HepG2 (cell line): ENCODE measurements around the gene TUBB3. TPM values are rescaled to one million over a fixed set of nuclear protein-coding genes. Genes with fewer than 3 reads are reported as not detected.
A peak's percentile ranks its signal among the peaks of the same experiment; 100 is the strongest.

Source experiments
- ATAC-seq: fragments of 200-7000 bp; cut with Tn5 transposase; 3 replicates; pipeline ENCODE4 v1.9.1; 2020; ENCODE audit warnings: mild to moderate bottlenecking, moderate library complexity
- BruUV-seq: library from RNA; stranded (reverse); fragments of 400-500 nt; replicated peaks from 2 replicates; lab custom pipeline; 2021; lab: Mats Ljungman, UMichigan
- CTCF ChIA-PET: fragments of 300-600 bp; formaldehyde crosslinking; extraction: SDS; loops from one replicate; lab custom pipeline; 2021; ENCODE audit warnings: low total read pairs, inconsistent platforms, low intra/inter-chr PET ratio; lab: Yijun Ruan, JAX
- POLR2A ChIA-PET: fragments of 350-600 bp; sonication (Branson Sonifier 250); formaldehyde crosslinking; loops from one replicate; lab custom pipeline; 2020; ENCODE audit warnings: antibody characterized with exemption, inconsistent platforms; lab: Yijun Ruan, JAX
- DNase-seq: peaks from one replicate; pipeline ENCODE4 v3.0.0-alpha.2; 2015; ENCODE audit warnings: low spot score
- FAIRE-seq: peaks from 3 replicates; lab custom pipeline; 2011; peaks lifted over from hg19 to GRCh38; lab: Jason Lieb, UNC
- H2AFZ ChIP-seq: one replicate; pipeline ENCODE4 v1.6.1; 2011; ENCODE audit warnings: low read length, inconsistent platforms
- H3K27ac ChIP-seq: fragments of 300-600 bp; 3 replicates; pipeline ENCODE4 v1.8.0; 2011; ENCODE audit warnings: mixed run types, mild to moderate bottlenecking, mixed read lengths, low read length, inconsistent platforms; ENCODE audit not compliant: insufficient read depth; ENCODE audit errors: extremely low read length
- H3K27me3 ChIP-seq, 2 experiments: fragments of 200-600 bp in 1 of 2; 2 replicates in 1 of 2; 3 replicates in 1 of 2; pipeline versions ENCODE4 v1.6.0 to v1.8.0; 2011; ENCODE audit warnings: low read length in 2 of 2, mild to moderate bottlenecking in 2 of 2, moderate library complexity in 2 of 2, inconsistent platforms in 1 of 2; ENCODE audit not compliant: insufficient read depth in 2 of 2, control insufficient read depth in 1 of 2
- H3K36me3 ChIP-seq, 2 experiments: fragments of 200-600 bp in 1 of 2; replicated peaks in 1 of 2; 2 replicates in 1 of 2; 3 replicates in 1 of 2; pipeline versions ENCODE4 v1.5.1 to v1.8.0; 2011; ENCODE audit warnings: low read length in 2 of 2, inconsistent platforms in 1 of 2; ENCODE audit not compliant: insufficient read depth in 2 of 2, control insufficient read depth in 1 of 2
- H3K4me1 ChIP-seq: 2 replicates; pipeline ENCODE4 v1.5.1; 2012; ENCODE audit warnings: low read length, inconsistent platforms; ENCODE audit not compliant: insufficient read depth
- H3K4me2 ChIP-seq: 2 replicates; pipeline ENCODE4 v1.6.0; 2011; ENCODE audit warnings: low read depth, low read length, inconsistent platforms
- H3K4me3 ChIP-seq, 3 experiments: fragments of 200-600 bp in 1 of 3; sonication (generic), shearing (Covaris generic) in 1 of 3; replicated peaks in 1 of 3; 2 replicates each; pipeline ENCODE4 v1.5.1; 2011 to 2016; ENCODE audit warnings: low read length in 3 of 3, inconsistent platforms in 2 of 3, low read depth in 2 of 3, mild to moderate bottlenecking in 2 of 3, control low read depth in 1 of 3, mixed read lengths in 1 of 3; ENCODE audit not compliant: insufficient read depth in 1 of 3
- H3K79me2 ChIP-seq: one replicate; pipeline ENCODE4 v1.6.1; 2011; ENCODE audit warnings: low read length, inconsistent platforms; ENCODE audit not compliant: insufficient read depth
- H3K9ac ChIP-seq: 2 replicates; pipeline ENCODE4 v1.6.0; 2011; ENCODE audit warnings: mild to moderate bottlenecking, low read depth, low read length, inconsistent platforms; ENCODE audit not compliant: insufficient read depth
- H3K9me3 ChIP-seq: 2 replicates; pipeline ENCODE4 v1.5.1; 2012; ENCODE audit warnings: mild to moderate bottlenecking, low read length
- H4K20me1 ChIP-seq: 2 replicates; pipeline ENCODE4 v1.6.0; 2011; ENCODE audit warnings: inconsistent platforms, mild to moderate bottlenecking, low read length, moderate library complexity; ENCODE audit not compliant: insufficient read depth
- AGO2 ChIP-seq: fragments of 200-400 bp; formaldehyde crosslinking; optimal IDR thresholded peaks from 2 replicates; pipeline ENCODE3; 2017; ENCODE audit warnings: mild to moderate bottlenecking, low read depth, low read length, moderate library complexity
- CREM ChIP-seq, 2 experiments: sonication (generic) in 1 of 2; formaldehyde crosslinking in 1 of 2; IDR thresholded peaks; 2 replicates each; pipeline versions ENCODE4 v1.4.0 to v1.6.1; 2016 to 2020; ENCODE audit warnings: antibody characterized with exemption in 1 of 2, mild to moderate bottlenecking in 1 of 2, missing genetic modification reagents in 1 of 2
- E2F5 ChIP-seq: sonication (generic); formaldehyde crosslinking; conservative IDR thresholded peaks from 2 replicates; pipeline ENCODE4 v1.4.0; 2020; ENCODE audit warnings: missing genetic modification reagents
- GATAD2A ChIP-seq: IDR thresholded peaks from 2 replicates; pipeline ENCODE4 v1.6.1; 2016
- MAFF ChIP-seq: IDR thresholded peaks from 2 replicates; pipeline ENCODE4 v1.6.1; 2011; ENCODE audit warnings: low read depth, low read length, improper control_type of control experiment
- MXD4 ChIP-seq: IDR thresholded peaks from 2 replicates; pipeline ENCODE4 v1.6.1; 2016; ENCODE audit warnings: mild to moderate bottlenecking, missing biosample characterization, missing genetic modification reagents
- NRL ChIP-seq: sonication (generic); formaldehyde crosslinking; IDR thresholded peaks from 2 replicates; pipeline ENCODE4 v1.5.0; 2020; ENCODE audit warnings: missing genetic modification reagents, mild to moderate bottlenecking, moderate library complexity, borderline replicate concordance
- POLR2A ChIP-seq, 2 experiments: IDR thresholded peaks; 2 replicates each; pipeline ENCODE4 v1.6.1; 2011; ENCODE audit warnings: low read depth in 2 of 2, low read length in 2 of 2, mild to moderate bottlenecking in 1 of 2, moderate library complexity in 1 of 2; ENCODE audit not compliant: insufficient read depth in 1 of 2
- POLR2G ChIP-seq: fragments of 200-400 bp; formaldehyde crosslinking; IDR thresholded peaks from 2 replicates; pipeline ENCODE4 v1.6.1; 2018; ENCODE audit warnings: mild to moderate bottlenecking, low read depth, low read length, moderate library complexity
- RBM22 ChIP-seq: fragments of 200-400 bp; formaldehyde crosslinking; optimal IDR thresholded peaks from 2 replicates; pipeline ENCODE3; 2017; ENCODE audit warnings: mild to moderate bottlenecking, low read length, moderate library complexity
- SALL1 ChIP-seq: sonication (generic); formaldehyde crosslinking; IDR thresholded peaks from 2 replicates; pipeline ENCODE4 v1.8.0; 2022; ENCODE audit warnings: mild to moderate bottlenecking, missing genetic modification reagents
- ZNF260 ChIP-seq: sonication (generic); formaldehyde crosslinking; IDR thresholded peaks from 2 replicates; pipeline ENCODE4 v1.4.0; 2020; ENCODE audit warnings: missing genetic modification reagents, low read depth, mild to moderate bottlenecking, borderline replicate concordance
- ZNF629 ChIP-seq: sonication (generic); formaldehyde crosslinking; conservative IDR thresholded peaks from 2 replicates; pipeline ENCODE4 v1.5.0; 2020; ENCODE audit warnings: missing genetic modification reagents
- ZNF691 ChIP-seq: sonication (generic); formaldehyde crosslinking; IDR thresholded peaks from 2 replicates; pipeline ENCODE4 v1.4.0; 2020; ENCODE audit warnings: missing genetic modification reagents, low read depth, mild to moderate bottlenecking, borderline replicate concordance
- ZNF83 ChIP-seq: sonication (generic); formaldehyde crosslinking; IDR thresholded peaks from 2 replicates; pipeline ENCODE4 v1.4.0; 2020; ENCODE audit warnings: missing genetic modification reagents, mild to moderate bottlenecking, borderline replicate concordance
- WGBS: methylation state at CpG from one replicate; pipeline ENCODE4 v1.1.6; 2017; ENCODE audit warnings: low lambda C conversion rate; 5-methylcytosine and 5-hydroxymethylcytosine counted together
- in situ Hi-C: cut with HindIII; loops from 2 replicates; pipeline ENCODE4 v1.10.0; 2017; ENCODE audit warnings: low pct_unique_long_range_greater_than_20kb; ENCODE audit not compliant: extremely low pct_ligation_motif_present
- intact Hi-C: fragments of 100-400 bp; cut with micrococcal nuclease; formaldehyde crosslinking; loops from one replicate; pipeline ENCODE4 v1.10.0; 2022; ENCODE audit not compliant: unreplicated experiment
- polyA plus RNA-seq, 8 experiments: library from polyadenylated mRNA; depleted of rRNA in 3 of 8; stranded (reverse) in 7 of 8; unstranded in 1 of 8; fragments of >200 nt; fragmentation: Illumina TruSeq in 4 of 8; extraction: Trizol in 4 of 8; gene quantifications; 2 replicates each; pipeline versions ENCODE4 v1.2.1 to v1.2.3, GENCODE V29; 2011 to 2016; ENCODE audit warnings: low read depth in 4 of 8, missing spikeins in 1 of 8, mixed read lengths in 1 of 8; ENCODE audit not compliant: insufficient read depth in 1 of 8
- total RNA-seq, 5 experiments: library from RNA; depleted of rRNA; stranded (reverse); fragments of >200 nt; fragmentation: Illumina TruSeq; extraction: Trizol; gene quantifications; 2 replicates each; pipeline ENCODE4 v1.2.3, GENCODE V29; 2016; ENCODE audit warnings: low read depth in 1 of 5

TUBB3 gene
- total and polyA plus RNA-seq, 2 of the 13 experiments (the other 11 are each of a cell fraction or from before 2014, with no cell fraction given) = 110 to 185 TPM

DNA sequence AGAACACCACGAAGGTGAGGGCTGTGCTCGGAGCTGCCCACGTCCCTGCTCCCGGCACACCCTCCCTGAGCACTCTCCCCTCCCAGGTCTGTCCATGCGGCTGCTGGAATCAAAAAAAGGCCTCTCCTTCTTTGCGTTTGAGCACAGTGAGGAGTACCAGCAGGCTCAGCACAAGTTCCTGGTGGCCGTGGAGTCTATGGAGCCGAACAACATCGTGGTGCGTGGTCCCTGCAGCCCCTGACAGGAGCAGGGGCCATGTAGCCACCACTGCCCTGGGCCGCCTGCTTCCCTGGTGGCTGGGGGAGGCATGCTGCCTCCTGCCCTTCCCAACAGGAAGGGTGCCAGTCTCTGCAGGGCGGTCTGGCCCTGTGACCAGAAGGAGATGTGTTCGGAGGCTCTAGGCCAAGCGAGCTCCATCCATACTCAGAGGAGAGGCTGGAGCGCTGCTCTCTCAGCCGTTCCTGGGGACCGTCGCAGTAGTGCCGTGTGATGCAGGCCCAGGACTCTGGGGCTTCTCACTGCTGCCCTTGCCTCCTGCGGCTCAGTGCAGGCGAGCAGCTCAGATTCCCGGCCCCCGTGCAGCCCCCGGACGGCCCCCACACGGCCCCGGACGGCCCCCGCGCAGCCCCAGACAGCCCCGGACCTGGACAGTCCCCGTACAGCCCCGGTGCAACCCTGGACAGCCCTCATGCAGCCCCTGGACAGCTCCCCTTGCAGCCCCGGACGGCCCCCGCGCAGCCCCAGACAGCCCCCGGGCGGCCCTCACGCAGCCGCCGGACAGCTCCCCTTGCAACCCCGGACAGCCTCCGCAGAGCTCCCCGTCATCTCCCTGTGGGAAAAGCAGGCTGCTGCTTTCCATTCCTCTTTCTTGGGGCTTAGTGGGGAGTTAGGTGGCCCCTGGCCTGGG lies 29.2 kb upstream of the TUBB3 start:
- no peak overlapping the region for H3K4me3 ChIP-seq
- in situ Hi-C loops = no loop called here
- peaks cover 5% of the 10 kb centered on the region; the same call in 1 of the 2 replicates for H4K20me1 ChIP-seq
- H3K27ac ChIP-seq = no peak overlapping the region
- ATAC-seq = peak; percentile 20
- no peak overlapping the region for H3K4me2 ChIP-seq
- intact Hi-C loops = no loop called here
- WGBS = 98% methylated on average over 35 of the region's 45 CpGs
- H3K36me3 ChIP-seq = peaks cover 48 to 86% of the 10 kb centered on the region in 2 experiments
- TF ChIP-seq ZNF260 (CRISPR knock-in tag) (no peak), AGO2 (peak; percentile 38), RBM22 (peak; percentile 61)
- BruUV-seq = no TSS peak
- H2AFZ ChIP-seq = no peak overlapping the region
- H3K9ac ChIP-seq = no peak overlapping the region
- no peaks in the 10 kb centered on the region for H3K4me1 ChIP-seq
- H3K27me3 ChIP-seq = no peaks in the 10 kb centered on the region
- no peak for FAIRE-seq
- CTCF ChIA-PET = no interaction called here
- POLR2A ChIA-PET = interaction anchor here (1.1 to 1.7 kb wide), 3 partner anchors 11 to 20 kb away, joined by 3 to 5 read pairs (median 3); partner anchors contain the start of gene TCF25
- H3K9me3 ChIP-seq = no peaks in the 10 kb centered on the region
- no peak for DNase-seq
- H3K79me2 ChIP-seq = no peaks in the 10 kb centered on the region

DNA sequence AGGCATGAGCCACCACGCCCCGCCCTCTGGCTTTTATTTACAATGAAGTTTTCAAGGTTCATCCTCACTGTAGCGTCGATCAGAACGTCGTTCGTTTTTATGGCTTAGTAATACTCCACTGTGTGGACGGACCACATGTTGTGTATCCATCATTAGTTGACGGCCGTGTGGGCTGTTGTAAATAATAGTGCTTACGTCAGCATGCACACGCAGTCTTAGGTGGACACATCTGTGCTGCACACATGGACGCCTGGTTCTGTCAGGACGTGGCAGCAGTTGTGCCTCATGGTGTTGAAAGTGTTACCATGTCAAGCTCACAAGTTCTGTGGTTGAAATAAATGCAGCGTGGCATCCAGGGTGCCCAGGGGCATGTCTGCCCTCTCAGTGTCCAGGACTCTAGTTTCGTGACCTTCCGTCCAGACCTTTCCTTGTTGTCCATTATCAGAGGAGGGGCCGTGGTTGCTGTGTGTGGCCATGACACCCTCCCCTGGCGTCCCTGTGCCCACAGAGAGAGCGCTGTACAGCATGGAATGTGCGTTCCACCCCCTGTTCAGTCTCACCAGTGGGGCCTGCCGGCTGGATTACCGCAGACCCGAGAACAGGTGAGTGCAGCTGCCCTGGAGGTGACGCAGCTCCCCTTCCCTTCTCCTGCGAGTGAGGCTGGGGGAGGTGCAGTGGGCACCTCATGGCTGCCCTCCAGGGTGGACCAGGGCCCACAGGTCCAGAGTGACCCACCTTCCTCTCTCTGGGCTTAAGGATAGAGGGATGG lies 27.5 kb upstream of the TUBB3 start:
- ChIA-PET POLR2A (no interaction called here), CTCF (no interaction called here)
- intact Hi-C loops = no loop called here
- no peak overlapping the region for H3K9ac ChIP-seq
- no peak overlapping the region for H3K27ac ChIP-seq
- FAIRE-seq = no peak
- H3K4me2 ChIP-seq = no peak overlapping the region
- no peak overlapping the region for H3K4me3 ChIP-seq
- BruUV-seq = no TSS peak
- no peaks in the 10 kb centered on the region for H3K27me3 ChIP-seq
- 95% methylated on average over 26 of the region's 26 CpGs for WGBS
- no peak for DNase-seq
- ATAC-seq = no peak
- no peaks in the 10 kb centered on the region for H3K9me3 ChIP-seq
- no peaks in the 10 kb centered on the region for H3K79me2 ChIP-seq
- H2AFZ ChIP-seq = no peak overlapping the region
- in situ Hi-C loops = no loop called here
- H3K36me3 ChIP-seq = peaks cover 54 to 89% of the 10 kb centered on the region in 2 experiments
- H3K4me1 ChIP-seq = no peaks in the 10 kb centered on the region
- peaks cover 5% of the 10 kb centered on the region; the same call in 1 of the 2 replicates for H4K20me1 ChIP-seq
- no peak for TF ChIP-seq ZNF83 (CRISPR knock-in tag)
- no peak for TF ChIP-seq CREM (IDR thresholded peaks at IDR 0.05)
- TF ChIP-seq CREM (CRISPR knock-in tag; IDR thresholded peaks at IDR 0.05) = no peak
- no peak for TF ChIP-seq MXD4
- TF ChIP-seq E2F5 (CRISPR knock-in tag) = no peak
- peak; percentile 49 for TF ChIP-seq MAFF
- TF ChIP-seq GATAD2A (CRISPR knock-in tag) = no peak
- TF ChIP-seq SALL1 (CRISPR knock-in tag) = no peak
- no peak for TF ChIP-seq ZNF691 (CRISPR knock-in tag)
- 0 out of 2 replicates have a peak, but pooled peaks have one; percentile 23 for TF ChIP-seq NRL (CRISPR knock-in tag)
- TF ChIP-seq POLR2A (IDR thresholded peaks at IDR 0.05; ENCODE audit: insufficient read depth in 1 of 2, low read depth in 2 of 2, low read length in 2 of 2) = peak in 1 of 2 experiments; percentile 33; a peak in 1 of 4 replicates
- TF ChIP-seq ZNF629 (CRISPR knock-in tag) = no peak
- 0 out of 2 replicates have a peak, but pooled peaks have one; percentile 22 for TF ChIP-seq POLR2G
